Omental fat pad (tissue), 4 donors: Measurements from ENCODE around the gene C19orf12. TPM values are rescaled to one million over a fixed set of nuclear protein-coding genes. Genes with fewer than 3 reads are reported as not detected.
"Not testable (repeated sequence)": the region's sequence is repeated elsewhere in the genome, so short reads cannot be mapped to it uniquely, and the experiment has no call there.

Source experiments
- ATAC-seq: fragments of 150-250 bp; one replicate; pipeline ENCODE4 v1.9.1; 2016; ENCODE audit warnings: mild to moderate bottlenecking, moderate library complexity; ENCODE audit not compliant: low FRiP score
- DNase-seq: peaks from one replicate; pipeline ENCODE4 v3.0.0-alpha.2; 2019; ENCODE audit warnings: low spot score
- CTCF ChIP-seq, 3 donors: fragments of 450-650 bp; IDR thresholded peaks; one replicate each; pipeline ENCODE4 v1.5.1; 2016 to 2017; ENCODE audit warnings: antibody characterized with exemption in 3 of 3, mild to moderate bottlenecking in 3 of 3, moderate library complexity in 2 of 3
- total RNA-seq, 4 donors: library from RNA; depleted of rRNA; stranded (reverse); fragments of >200 nt; gene quantifications; one replicate each; pipeline ENCODE4 v1.1.0, GENCODE V29; 2016

Gene C19orf12
- total RNA-seq, 4 donors from 2014 or later, result 105 to 260 (median 142) TPM

- TF ChIP-seq CTCF (IDR thresholded peaks at IDR 0.05), result no peak
- no peak for ATAC-seq
- DNase-seq, result peak; percentile 21
Measured at GRCh38 chr19:29671393-29672160, 43.5 kb downstream of the C19orf12 start.

- not testable (repeated sequence) for DNase-seq, ATAC-seq
Measured at GRCh38 chr19:29671026-29671392, 44.1 kb downstream of the C19orf12 start.

DNA sequence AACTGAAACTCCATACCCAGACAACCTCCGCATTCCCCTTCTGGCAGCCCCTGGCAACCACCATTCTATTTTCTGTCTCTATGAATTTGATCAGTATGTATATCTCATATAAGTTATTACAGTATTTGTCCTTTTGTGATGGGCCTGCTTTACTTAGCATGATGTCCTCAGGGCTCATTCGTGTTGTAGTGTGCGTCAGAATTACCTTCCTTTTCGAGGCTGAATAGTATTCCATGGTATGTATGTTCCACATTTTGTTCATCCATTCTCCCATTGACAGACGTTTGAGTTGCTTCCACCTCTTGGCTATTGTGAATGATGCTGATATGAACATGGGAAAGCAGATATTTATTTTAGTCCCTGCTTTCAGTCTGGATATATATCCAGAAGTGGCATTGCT is 44.8 kb downstream of the C19orf12 start:
- ATAC-seq (no peak), DNase-seq (no peak)
- no peak for TF ChIP-seq CTCF (IDR thresholded peaks at IDR 0.05)

DNA sequence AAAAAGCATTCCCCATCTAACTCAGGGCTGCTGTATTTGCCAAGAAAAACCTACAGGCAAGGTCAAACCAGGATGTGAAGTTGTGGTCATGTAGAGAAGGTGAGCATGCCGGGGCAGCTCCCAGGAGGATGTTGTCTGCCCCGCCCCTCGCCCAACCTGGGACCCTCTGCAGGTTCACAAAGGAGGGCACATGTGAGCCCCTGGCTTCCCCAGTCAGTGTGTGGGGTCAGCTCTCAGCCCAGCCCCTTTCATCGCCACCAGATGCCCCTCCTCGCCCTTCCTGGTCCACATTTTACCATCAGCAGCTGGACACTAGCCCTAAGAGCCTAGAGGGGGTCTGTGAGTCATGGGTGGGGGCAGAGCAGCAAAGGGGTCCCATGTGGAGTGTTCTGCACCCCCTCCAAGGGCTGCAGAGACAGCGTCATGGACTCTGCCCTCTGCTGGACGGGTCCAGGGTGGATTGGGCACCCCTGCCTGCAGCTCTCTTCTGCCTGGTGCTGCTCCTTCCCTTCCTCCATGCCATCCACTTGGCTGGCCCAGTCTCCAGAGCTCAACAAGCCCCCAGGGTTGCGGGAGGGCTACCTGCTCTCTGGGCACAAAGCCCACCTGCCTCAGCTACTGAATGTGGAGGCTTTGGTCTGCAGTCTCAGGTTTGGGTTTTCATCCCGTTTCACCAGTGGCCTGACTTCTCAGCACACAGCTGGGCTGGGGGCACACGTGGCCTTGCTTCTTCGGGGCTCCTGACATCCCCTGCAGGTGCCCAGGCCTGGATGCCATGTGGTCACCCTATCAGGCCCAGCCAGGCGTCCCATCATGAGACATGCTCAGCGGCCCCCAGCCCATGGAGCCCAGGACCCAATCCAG is 46.1 kb downstream of the C19orf12 start:
- no peak for TF ChIP-seq CTCF (IDR thresholded peaks at IDR 0.05)
- ATAC-seq (no peak), DNase-seq (no peak)

DNA sequence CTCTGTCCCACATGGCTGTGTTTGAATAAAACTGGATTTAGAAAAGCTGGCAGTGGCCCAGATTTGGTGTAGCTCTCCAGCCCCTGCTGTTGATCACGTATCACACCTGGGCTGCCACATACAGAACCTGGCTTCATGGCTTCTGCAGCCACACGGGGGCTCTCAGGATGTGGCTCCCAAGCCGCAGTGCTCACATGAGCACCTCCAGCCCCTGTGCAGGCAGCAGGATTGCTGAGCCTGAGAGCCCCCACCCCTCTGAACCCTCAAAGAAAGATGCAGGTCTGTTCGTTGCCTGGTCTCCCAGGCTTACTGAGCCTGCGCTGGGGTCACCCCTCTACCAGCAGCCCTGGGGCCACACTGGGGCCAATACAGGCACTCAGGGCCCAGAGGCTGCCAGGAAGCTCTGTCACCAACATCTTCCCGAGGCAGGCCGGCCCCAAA is 47.1 kb downstream of the C19orf12 start:
- DNase-seq (peak; percentile 16), ATAC-seq (no peak)
- no peak for TF ChIP-seq CTCF (IDR thresholded peaks at IDR 0.05)

DNA sequence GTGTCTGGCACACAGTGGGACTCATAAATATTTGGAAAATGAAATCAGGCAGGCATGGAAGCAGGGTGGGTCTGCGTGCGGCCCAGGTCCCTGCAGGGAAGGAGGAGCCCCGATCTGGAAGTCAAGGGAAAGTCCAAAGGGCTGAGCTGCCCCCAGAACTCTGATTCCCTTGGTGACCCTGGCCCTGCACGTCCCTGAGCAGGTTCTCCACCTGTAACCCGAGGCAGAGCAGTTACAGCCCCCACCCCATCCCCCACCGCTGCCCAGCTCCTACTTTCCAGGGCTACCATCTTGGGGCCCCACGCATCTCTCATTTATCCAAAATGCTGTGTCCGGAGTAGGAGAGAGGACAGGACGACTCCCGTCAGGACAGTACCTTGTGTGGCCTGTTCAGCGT is 47.7 kb downstream of the C19orf12 start:
- ATAC-seq (no peak), DNase-seq (peak; percentile 8)
- TF ChIP-seq CTCF (IDR thresholded peaks at IDR 0.05), result no peak

DNA sequence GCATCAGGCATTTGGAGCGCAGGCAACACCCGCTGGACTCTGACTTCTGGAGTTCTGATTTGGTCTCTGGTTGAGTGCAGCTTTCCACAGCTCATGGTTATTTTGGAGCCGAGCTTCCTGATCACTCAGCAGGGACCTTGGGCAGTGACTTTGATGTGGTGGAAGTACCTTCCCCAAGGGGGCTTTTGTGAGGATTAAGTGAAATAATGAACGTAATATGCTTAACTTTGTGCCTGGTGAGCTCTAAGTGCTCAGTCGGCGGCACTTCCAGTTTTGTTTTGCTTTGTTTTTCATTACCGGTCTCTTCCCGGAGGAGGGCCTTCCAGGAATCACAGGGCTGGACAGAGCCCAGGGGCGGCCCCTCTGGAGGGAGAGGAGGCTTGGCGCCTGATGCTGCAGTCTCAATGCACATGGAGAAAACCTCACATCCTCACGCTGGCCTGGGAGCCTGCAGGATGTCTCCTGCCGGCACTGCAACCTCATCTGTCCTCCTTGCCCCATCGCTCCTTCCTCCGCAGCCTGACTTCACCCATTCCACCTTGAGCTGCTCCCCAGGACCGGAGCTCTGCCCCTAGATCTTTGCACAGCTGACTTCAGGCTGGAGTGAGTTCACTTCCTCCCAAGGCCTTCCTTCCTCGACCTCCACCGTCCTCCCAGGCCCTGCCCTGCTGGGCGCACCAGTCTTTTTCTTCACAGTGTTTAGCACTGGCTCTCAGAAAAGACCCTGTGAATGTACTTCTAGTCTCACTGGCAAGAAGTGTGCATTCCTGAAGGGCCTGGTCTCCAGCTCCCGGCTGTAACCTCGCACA is 48.3 kb downstream of the C19orf12 start:
- DNase-seq (peak; percentile 49), ATAC-seq (peak; percentile 57)
- no peak for TF ChIP-seq CTCF (IDR thresholded peaks at IDR 0.05)
